Esophagus muscularis mucosa (tissue), 4 donors: ENCODE measurements around the gene RDH14. TPM values are rescaled to one million over a fixed set of nuclear protein-coding genes. Genes with fewer than 3 reads are reported as not detected.

Experiments
- DNase-seq: peaks from one replicate; pipeline ENCODE4 v3.0.0-alpha.2; 2017; ENCODE audit errors: extremely low spot score
- H3K27ac ChIP-seq, 4 donors: fragments of 200-600 bp; sonication (generic); replicated peaks in 1 of 4; 1 replicate in 3 of 4; 2 replicates in 1 of 4; pipeline ENCODE4 v1.5.1; 2016 to 2019; ENCODE audit warnings: mild to moderate bottlenecking in 1 of 4
- H3K27me3 ChIP-seq, 4 donors: fragments of 200-600 bp; sonication (generic); one replicate each; pipeline versions ENCODE4 v1.5.1 to v1.6.0; 2016 to 2019
- H3K36me3 ChIP-seq, 4 donors: fragments of 200-600 bp; sonication (generic); one replicate each; pipeline ENCODE4 v1.5.1; 2016 to 2019
- H3K4me1 ChIP-seq, 4 donors: fragments of 200-600 bp; sonication (generic); one replicate each; pipeline ENCODE4 v1.5.1; 2016 to 2019
- H3K4me3 ChIP-seq, 4 donors: fragments of 200-600 bp; sonication (generic); 1 replicate in 2 of 4; 2 replicates in 2 of 4; pipeline ENCODE4 v1.5.1; 2016 to 2019; ENCODE audit warnings: mild to moderate bottlenecking in 4 of 4, moderate library complexity in 1 of 4
- H3K9me3 ChIP-seq, 4 donors: fragments of 200-600 bp; sonication (generic); 1 replicate in 3 of 4; 2 replicates in 1 of 4; pipeline ENCODE4 v1.5.1; 2016 to 2019
- EP300 ChIP-seq: sonication (generic); formaldehyde crosslinking; IDR thresholded peaks from one replicate; pipeline ENCODE4 v1.6.1; 2017; ENCODE audit warnings: antibody characterized with exemption
- POLR2A ChIP-seq: fragments of 450-650 bp; IDR thresholded peaks from one replicate; pipeline ENCODE4 v1.6.1; 2017; ENCODE audit warnings: antibody characterized with exemption, moderate library complexity, mild to moderate bottlenecking, low read depth
- POLR2AphosphoS5 ChIP-seq, 2 donors: sonication (generic); formaldehyde crosslinking; IDR thresholded peaks; one replicate each; pipeline ENCODE4 v1.6.1; 2017; ENCODE audit warnings: antibody characterized with exemption in 2 of 2
- WGBS: methylation state at CpG from one replicate; pipeline ENCODE4 v1.1.5; 2018; 5-methylcytosine and 5-hydroxymethylcytosine counted together
- intact Hi-C: fragments of 100-400 bp; cut with DNase I; formaldehyde crosslinking; loops from one replicate; pipeline ENCODE4 v1.15.1; 2023
- total RNA-seq, 4 donors: library from RNA; depleted of rRNA; stranded (reverse); fragments of >200 nt; gene quantifications; one replicate each; pipeline versions ENCODE4 v1.1.0 to v1.2.1, GENCODE V29; 2016
- TF ChIP-seq, protein P1 (sequence below), 3 experiments: fragments of 200-600 bp in 2 of 3; fragments of 450-650 bp in 1 of 3; sonication (generic) in 2 of 3; IDR thresholded peaks; one replicate each; pipeline ENCODE4 v1.5.1; 2017 to 2019; ENCODE audit warnings: antibody characterized with exemption in 3 of 3, mild to moderate bottlenecking in 2 of 3, moderate library complexity in 1 of 3

RDH14 gene
- total RNA-seq, 4 donors from 2014 or later, result 56.9 to 72.2 (median 65.1) TPM

DNA sequence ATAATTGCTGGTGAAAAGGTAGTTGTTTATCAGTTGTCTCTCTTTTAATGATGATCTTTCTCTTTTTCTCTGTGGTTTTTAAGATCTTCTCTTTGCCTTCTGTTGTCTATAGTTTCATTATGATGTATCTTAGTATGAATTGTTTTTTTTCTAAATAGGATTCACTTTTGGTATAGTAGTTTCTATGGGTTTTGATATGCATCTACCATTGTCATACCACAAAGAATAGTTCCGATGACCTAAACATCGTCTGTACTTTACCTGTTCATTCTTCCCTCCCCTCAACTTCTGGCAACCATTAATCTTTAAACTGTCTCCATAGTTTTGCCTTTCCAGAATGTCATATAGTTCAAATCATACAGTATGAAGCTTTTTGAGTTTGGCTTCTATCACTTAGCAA lies 19.6 kb downstream of the RDH14 start:
- intact Hi-C loops, result no loop called here
- no peaks in the 10 kb centered on the region for H3K9me3 ChIP-seq
- TF ChIP-seq POLR2AphosphoS5 (IDR thresholded peaks at IDR 0.05) (no peak), POLR2A (no peak), EP300 (no peak)
- TF ChIP-seq, protein P1, sequence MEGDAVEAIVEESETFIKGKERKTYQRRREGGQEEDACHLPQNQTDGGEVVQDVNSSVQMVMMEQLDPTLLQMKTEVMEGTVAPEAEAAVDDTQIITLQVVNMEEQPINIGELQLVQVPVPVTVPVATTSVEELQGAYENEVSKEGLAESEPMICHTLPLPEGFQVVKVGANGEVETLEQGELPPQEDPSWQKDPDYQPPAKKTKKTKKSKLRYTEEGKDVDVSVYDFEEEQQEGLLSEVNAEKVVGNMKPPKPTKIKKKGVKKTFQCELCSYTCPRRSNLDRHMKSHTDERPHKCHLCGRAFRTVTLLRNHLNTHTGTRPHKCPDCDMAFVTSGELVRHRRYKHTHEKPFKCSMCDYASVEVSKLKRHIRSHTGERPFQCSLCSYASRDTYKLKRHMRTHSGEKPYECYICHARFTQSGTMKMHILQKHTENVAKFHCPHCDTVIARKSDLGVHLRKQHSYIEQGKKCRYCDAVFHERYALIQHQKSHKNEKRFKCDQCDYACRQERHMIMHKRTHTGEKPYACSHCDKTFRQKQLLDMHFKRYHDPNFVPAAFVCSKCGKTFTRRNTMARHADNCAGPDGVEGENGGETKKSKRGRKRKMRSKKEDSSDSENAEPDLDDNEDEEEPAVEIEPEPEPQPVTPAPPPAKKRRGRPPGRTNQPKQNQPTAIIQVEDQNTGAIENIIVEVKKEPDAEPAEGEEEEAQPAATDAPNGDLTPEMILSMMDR (IDR thresholded peaks at IDR 0.05), result no peak
- no peaks in the 10 kb centered on the region for H3K27me3 ChIP-seq
- H3K4me3 ChIP-seq, result no peak overlapping the region
- DNase-seq, result no peak
- WGBS, result 94% methylated on average over 2 of the region's 2 CpGs
- no peaks in the 10 kb centered on the region for H3K36me3 ChIP-seq
- peaks cover 0 to 38% (median 21%) of the 10 kb centered on the region in 4 donors for H3K4me1 ChIP-seq
- H3K27ac ChIP-seq, result no peak overlapping the region

GRCh38 chr2:18536697-18537096 lies 23.8 kb downstream of the RDH14 start:
- intact Hi-C loops, result no loop called here
- 85% methylated on average over 1 of the region's 1 CpG for WGBS
- TF ChIP-seq POLR2AphosphoS5 (IDR thresholded peaks at IDR 0.05) (no peak), POLR2A (no peak), EP300 (no peak)
- TF ChIP-seq, protein P1 (IDR thresholded peaks at IDR 0.05), result no peak
- Histone ChIP-seq H3K4me3 (no peak overlapping the region), H3K27ac (peak overlapping the region; percentile 58 to 72 (median 64)), H3K27me3 (no peaks in the 10 kb centered on the region), H3K4me1 (peaks cover 0 to 28% (median 22%) of the 10 kb centered on the region in 4 donors), H3K36me3 (no peaks in the 10 kb centered on the region), H3K9me3 (no peaks in the 10 kb centered on the region)
- no peak for DNase-seq

DNA sequence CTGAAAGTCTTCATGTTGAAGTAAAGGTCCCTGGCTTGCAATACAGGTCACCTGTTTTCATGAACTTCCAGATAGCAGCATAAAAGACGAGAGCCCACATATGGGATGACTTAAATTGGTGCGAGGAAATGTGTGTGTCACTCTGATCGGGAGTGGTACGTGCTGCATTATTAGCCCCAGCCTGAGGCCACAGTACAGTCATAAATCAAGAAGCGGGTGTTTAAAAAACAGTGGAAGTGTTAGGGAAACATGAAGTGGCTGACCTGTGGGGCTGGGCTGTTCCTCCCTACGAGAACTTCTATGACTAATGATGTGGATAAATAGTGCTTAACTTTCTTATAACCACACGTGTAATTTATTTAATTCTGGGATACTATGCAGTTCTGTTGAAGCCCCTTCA lies 24.4 kb downstream of the RDH14 start:
- no peaks in the 10 kb centered on the region for H3K36me3 ChIP-seq
- intact Hi-C loops, result no loop called here
- peaks cover 0 to 28% (median 22%) of the 10 kb centered on the region in 4 donors for H3K4me1 ChIP-seq
- peak overlapping the region; percentile 58 to 72 (median 64) for H3K27ac ChIP-seq
- H3K4me3 ChIP-seq, result no peak overlapping the region
- DNase-seq, result no peak
- H3K9me3 ChIP-seq, result no peaks in the 10 kb centered on the region
- H3K27me3 ChIP-seq, result no peaks in the 10 kb centered on the region
- TF ChIP-seq, protein P1 (IDR thresholded peaks at IDR 0.05), result no peak
- TF ChIP-seq POLR2AphosphoS5 (IDR thresholded peaks at IDR 0.05) (peak; percentile 34 to 48), POLR2A (no peak), EP300 (peak; percentile 4)
- 22% methylated on average over 7 of the region's 7 CpGs for WGBS

DNA sequence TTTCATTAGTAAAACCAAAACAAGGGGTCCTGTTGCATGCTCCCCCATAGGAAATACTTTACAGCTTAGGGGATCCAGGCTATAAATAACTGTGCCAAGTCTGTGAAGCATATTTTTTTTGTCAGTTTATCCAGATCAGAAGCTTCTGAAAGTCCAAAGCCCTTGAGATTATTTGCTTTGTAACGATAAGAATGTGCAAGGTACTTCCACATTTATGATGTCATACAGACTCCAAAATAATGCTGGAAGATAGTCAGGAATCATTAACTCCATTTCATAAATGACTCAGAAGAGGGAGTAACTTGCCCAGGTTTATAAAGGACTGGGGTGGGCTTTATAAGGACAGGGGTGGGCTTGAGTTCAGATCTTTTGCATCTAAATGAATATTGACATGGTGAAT lies 29.3 kb downstream of the RDH14 start:
- H3K4me1 ChIP-seq, result peaks cover 19 to 47% (median 31%) of the 10 kb centered on the region in 4 donors
- DNase-seq, result no peak
- no peaks in the 10 kb centered on the region for H3K9me3 ChIP-seq
- no peaks in the 10 kb centered on the region for H3K36me3 ChIP-seq
- no peaks in the 10 kb centered on the region for H3K27me3 ChIP-seq
- intact Hi-C loops, result no loop called here
- 60% methylated on average over 1 of the region's 1 CpG for WGBS
- TF ChIP-seq, protein P1 (IDR thresholded peaks at IDR 0.05), result no peak
- TF ChIP-seq POLR2A (no peak), EP300 (no peak), POLR2AphosphoS5 (IDR thresholded peaks at IDR 0.05) (no peak)
- H3K4me3 ChIP-seq, result no peak overlapping the region
- H3K27ac ChIP-seq, result no peak overlapping the region

DNA sequence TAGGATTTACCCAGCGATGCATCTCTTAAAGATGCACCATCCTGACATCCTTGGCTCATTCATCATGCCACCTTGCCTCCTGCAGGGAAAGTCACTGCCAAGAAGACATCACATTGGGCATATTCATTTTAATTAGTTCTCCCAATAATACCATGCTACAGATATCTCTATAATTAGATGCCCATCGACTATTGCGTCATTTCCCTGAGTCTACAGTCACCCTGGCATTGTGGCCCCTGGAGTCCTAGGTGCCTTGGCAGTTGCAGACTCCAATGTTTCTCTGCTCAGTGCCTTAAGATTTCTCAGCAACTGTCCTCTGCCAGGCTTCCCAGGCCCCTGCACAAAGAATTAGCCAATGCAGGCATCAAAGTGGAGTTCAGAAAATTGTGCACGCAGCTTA lies 32.6 kb downstream of the RDH14 start:
- DNase-seq, result no peak
- WGBS, result 68% methylated on average over 4 of the region's 4 CpGs
- no peaks in the 10 kb centered on the region for H3K9me3 ChIP-seq
- intact Hi-C loops, result loop anchor here (10.0 kb wide), 1 partner anchor 457 kb away; no protein-coding TSS in a partner anchor
- no peaks in the 10 kb centered on the region for H3K27me3 ChIP-seq
- peaks cover 31 to 53% (median 38%) of the 10 kb centered on the region in 4 donors for H3K4me1 ChIP-seq
- H3K4me3 ChIP-seq, result no peak overlapping the region
- H3K36me3 ChIP-seq, result no peaks in the 10 kb centered on the region
- TF ChIP-seq POLR2AphosphoS5 (IDR thresholded peaks at IDR 0.05) (no peak), EP300 (no peak), POLR2A (no peak)
- TF ChIP-seq, protein P1 (IDR thresholded peaks at IDR 0.05), result no peak
- no peak overlapping the region for H3K27ac ChIP-seq
